KMS-11 (cell line): ENCODE measurements around the gene PIGL.
A peak's percentile ranks its signal among the peaks of the same experiment; 100 is the strongest.

Source experiments
- H2AFZ ChIP-seq: fragments of 200-600 bp; sonication (generic); 2 replicates; pipeline ENCODE4 v1.6.1; 2016; ENCODE audit warnings: antibody characterized with exemption, mixed run types, low read depth
- H3K27ac ChIP-seq: fragments of 200-600 bp; sonication (generic); 2 replicates; pipeline ENCODE4 v1.6.1; 2016; ENCODE audit warnings: mild to moderate bottlenecking, mixed run types
- H3K27me3 ChIP-seq: fragments of 200-600 bp; sonication (generic); 2 replicates; pipeline ENCODE4 v1.6.1; 2017; ENCODE audit warnings: mild to moderate bottlenecking, low read depth, mixed run types, moderate library complexity; ENCODE audit not compliant: insufficient read depth
- H3K36me3 ChIP-seq: fragments of 200-600 bp; sonication (generic); 2 replicates; pipeline ENCODE4 v1.6.1; 2017; ENCODE audit warnings: mild to moderate bottlenecking, mixed run types; ENCODE audit not compliant: insufficient read depth
- H3K4me1 ChIP-seq: fragments of 200-600 bp; sonication (generic); 2 replicates; pipeline ENCODE4 v1.6.1; 2016; ENCODE audit warnings: mild to moderate bottlenecking, low read depth, mixed run types; ENCODE audit not compliant: poor library complexity, severe bottlenecking
- H3K4me2 ChIP-seq: fragments of 200-600 bp; sonication (generic); 2 replicates; pipeline ENCODE4 v1.7.0; 2016; ENCODE audit warnings: mild to moderate bottlenecking, mixed run types
- H3K4me3 ChIP-seq: fragments of 200-600 bp; sonication (generic); IDR thresholded peaks from 2 replicates; pipeline ENCODE4 v1.6.1; 2017; ENCODE audit warnings: low read depth, low read length, mixed read lengths; ENCODE audit not compliant: insufficient read depth
- H3K79me2 ChIP-seq: fragments of 200-600 bp; sonication (generic); 2 replicates; pipeline ENCODE4 v1.6.1; 2016; ENCODE audit warnings: low read depth, mixed run types; ENCODE audit not compliant: insufficient read depth
- H3K9ac ChIP-seq: fragments of 200-600 bp; sonication (generic); 2 replicates; pipeline ENCODE4 v1.6.1; 2016; ENCODE audit warnings: mild to moderate bottlenecking, mixed run types
- H4K20me1 ChIP-seq: fragments of 200-600 bp; sonication (generic); 2 replicates; pipeline ENCODE4 v1.6.1; 2016; ENCODE audit warnings: mild to moderate bottlenecking, mixed run types; ENCODE audit not compliant: insufficient read depth
- CTCF ChIP-seq: fragments of 200-600 bp; sonication (generic); conservative IDR thresholded peaks from 2 replicates; pipeline ENCODE4 v1.6.1; 2017; ENCODE audit warnings: low read depth, mild to moderate bottlenecking, antibody characterized with exemption, low read length, moderate library complexity, mixed read lengths

The PIGL gene

DNA sequence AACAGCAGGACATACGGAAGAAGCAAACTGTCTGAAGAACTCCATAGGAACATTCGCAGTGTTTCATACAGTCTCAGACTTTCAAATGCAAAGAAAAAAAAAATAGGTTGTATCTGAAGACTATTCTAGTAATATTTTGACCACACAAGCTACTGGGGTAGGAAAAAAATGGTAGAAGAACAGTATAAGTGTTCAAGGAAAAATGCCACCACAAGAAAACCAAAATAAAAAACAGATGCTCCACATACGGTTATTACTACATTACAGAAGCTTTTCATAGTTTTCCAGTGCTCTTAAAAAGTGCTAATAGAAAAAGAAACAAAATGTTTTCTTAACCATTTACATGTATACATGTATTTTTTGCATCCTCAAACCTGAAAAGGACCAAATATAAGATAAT is 5.4 kb upstream of the PIGL start:
- Histone ChIP-seq H3K27ac (no peak overlapping the region), H3K4me3 (no peak overlapping the region), H3K9ac (no peak overlapping the region), H2AFZ (no peak overlapping the region), H3K4me1 (peaks cover 14% of the 10 kb centered on the region), H3K79me2 (peaks cover 70% of the 10 kb centered on the region), H3K36me3 (no peaks in the 10 kb centered on the region), H3K27me3 (no peaks in the 10 kb centered on the region), H3K4me2 (no peak overlapping the region), H4K20me1 (no peaks in the 10 kb centered on the region)
- TF ChIP-seq CTCF = no peak

DNA sequence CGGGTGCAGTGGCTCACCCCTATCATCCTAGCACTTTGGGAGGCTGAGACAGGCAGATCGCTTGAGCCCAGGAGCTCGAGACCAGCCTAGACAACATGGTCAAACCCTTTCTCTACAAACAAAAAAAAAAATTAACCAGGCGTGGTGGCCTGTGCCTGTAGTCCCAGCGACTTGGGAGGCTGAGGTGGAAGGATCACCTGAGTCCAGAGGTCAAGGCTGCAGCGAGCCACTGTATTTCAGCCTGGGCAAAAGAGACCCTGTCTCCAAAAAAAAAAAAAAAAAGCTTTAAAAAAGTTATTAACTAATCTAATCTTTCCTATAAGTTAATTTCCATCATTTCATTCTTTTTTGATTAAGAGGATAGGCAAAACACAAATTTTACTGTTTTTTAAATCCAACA is 4.2 kb upstream of the PIGL start:
- peaks cover 75% of the 10 kb centered on the region for H3K79me2 ChIP-seq
- no peaks in the 10 kb centered on the region for H3K36me3 ChIP-seq
- TF ChIP-seq CTCF = no peak
- no peaks in the 10 kb centered on the region for H4K20me1 ChIP-seq
- no peak overlapping the region for H3K4me2 ChIP-seq
- peaks cover 17% of the 10 kb centered on the region for H3K4me1 ChIP-seq
- H3K27me3 ChIP-seq = no peaks in the 10 kb centered on the region
- H2AFZ ChIP-seq = no peak overlapping the region
- H3K9ac ChIP-seq = no peak overlapping the region
- H3K27ac ChIP-seq = no peak overlapping the region
- no peak overlapping the region for H3K4me3 ChIP-seq

DNA sequence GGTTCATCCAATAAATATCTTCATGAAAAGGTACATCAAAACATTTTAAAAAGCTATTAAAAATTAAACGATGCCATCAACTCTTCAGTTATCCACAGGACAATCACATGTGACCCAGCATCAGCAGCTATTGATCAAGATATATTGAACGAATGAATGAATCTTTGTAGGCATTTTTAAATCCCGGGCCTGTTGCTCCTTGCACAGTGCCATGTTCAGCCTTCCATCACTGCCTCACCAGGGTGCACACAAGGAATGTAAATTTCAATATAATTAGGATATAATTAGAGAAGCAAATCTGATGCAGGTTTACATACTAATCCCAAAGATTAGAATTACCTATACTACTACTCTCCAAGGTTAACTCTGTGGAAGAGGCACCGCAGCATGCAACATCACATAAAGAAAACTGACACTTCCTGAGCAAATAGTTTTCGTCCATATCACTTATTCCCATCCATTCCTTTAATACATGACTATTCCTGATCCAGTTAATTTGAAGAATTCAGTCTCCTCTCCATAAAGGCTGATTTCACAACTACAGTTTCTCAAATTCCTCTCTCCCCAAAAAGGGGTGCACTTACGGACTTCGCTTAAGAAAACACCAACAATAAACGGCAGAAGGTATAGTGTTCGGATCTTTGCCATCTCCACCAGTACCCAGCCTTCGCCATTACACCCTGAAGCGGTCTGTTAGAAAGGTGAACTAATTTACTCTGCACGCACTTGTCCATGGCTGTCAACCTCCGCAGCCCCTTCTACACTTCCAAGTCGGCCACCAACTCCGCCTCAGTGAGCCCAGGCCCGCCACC is 2.6 kb upstream of the PIGL start:
- peaks cover 74% of the 10 kb centered on the region for H3K79me2 ChIP-seq
- peaks cover 24% of the 10 kb centered on the region for H3K4me1 ChIP-seq
- H3K4me3 ChIP-seq = no peak overlapping the region
- no peaks in the 10 kb centered on the region for H3K27me3 ChIP-seq
- no peaks in the 10 kb centered on the region for H4K20me1 ChIP-seq
- H3K36me3 ChIP-seq = no peaks in the 10 kb centered on the region
- H3K27ac ChIP-seq = peak overlapping the region; percentile 79; the same call in 1 of the 2 replicates
- no peak for TF ChIP-seq CTCF
- peak overlapping the region; percentile 76 for H3K4me2 ChIP-seq
- H2AFZ ChIP-seq = peak overlapping the region; percentile 61
- H3K9ac ChIP-seq = peak overlapping the region; percentile 87

GRCh38 chr17:16215002-16215272 is 2.1 kb upstream of the PIGL start:
- Histone ChIP-seq H3K4me2 (peak overlapping the region; percentile 76; the same call in 1 of the 2 replicates), H3K27me3 (no peaks in the 10 kb centered on the region), H2AFZ (peak overlapping the region; percentile 61), H3K9ac (peak overlapping the region; percentile 87), H3K79me2 (peaks cover 72% of the 10 kb centered on the region), H4K20me1 (no peaks in the 10 kb centered on the region), H3K36me3 (no peaks in the 10 kb centered on the region), H3K4me3 (no peak overlapping the region), H3K4me1 (peaks cover 24% of the 10 kb centered on the region), H3K27ac (peak overlapping the region; percentile 79)
- TF ChIP-seq CTCF = no peak
